ENCODE data around the gene F10. TPM values are rescaled to one million over a fixed set of nuclear protein-coding genes. Genes with fewer than 3 reads are reported as not detected.
A peak's percentile ranks its signal among the peaks of the same experiment; 100 is the strongest.

F10 gene
- total and polyA plus RNA-seq, 2 of the 13 experiments (the other 11 are each of a cell fraction or from before 2014, with no cell fraction given), result 58.4 to 237 TPM

GRCh38 chr13:113120300-113121182 lies 2.1 kb upstream of the F10 start (continued):
- TF ChIP-seq NFKB2 (CRISPR knock-in tag; IDR thresholded peaks at IDR 0.05; ENCODE audit: borderline replicate concordance) (no peak), ZNF841 (CRISPR knock-in tag; IDR thresholded peaks at IDR 0.05; ENCODE audit: borderline replicate concordance) (no peak), ZNF572 (CRISPR knock-in tag; IDR thresholded peaks at IDR 0.05) (no peak), SSRP1 (CRISPR knock-in tag; IDR thresholded peaks at IDR 0.05) (no peak), RBAK (CRISPR knock-in tag; IDR thresholded peaks at IDR 0.05) (no peak), DNMT3B (CRISPR knock-in tag; conservative IDR thresholded peaks at IDR 0.05) (no peak), TIGD3 (CRISPR knock-in tag; IDR thresholded peaks at IDR 0.05; ENCODE audit: borderline replicate concordance) (no peak), ZNF891 (CRISPR knock-in tag; IDR thresholded peaks at IDR 0.05) (no peak), ZNF136 (CRISPR knock-in tag; IDR thresholded peaks at IDR 0.05; ENCODE audit: low read depth) (no peak), ARNTL (CRISPR knock-in tag; IDR thresholded peaks at IDR 0.05) (no peak), NRL (CRISPR knock-in tag; IDR thresholded peaks at IDR 0.05; ENCODE audit: borderline replicate concordance) (0 out of 2 replicates have a peak, but pooled peaks have one; percentile 27), PRDM4 (CRISPR knock-in tag; IDR thresholded peaks at IDR 0.05; ENCODE audit: borderline replicate concordance) (no peak), MAFG (CRISPR knock-in tag; IDR thresholded peaks at IDR 0.05) (no peak), ZNF44 (CRISPR knock-in tag; IDR thresholded peaks at IDR 0.05) (no peak), ZFP90 (CRISPR knock-in tag; IDR thresholded peaks at IDR 0.05; ENCODE audit: borderline replicate concordance) (no peak)
- TF ChIP-seq, protein P1, sequence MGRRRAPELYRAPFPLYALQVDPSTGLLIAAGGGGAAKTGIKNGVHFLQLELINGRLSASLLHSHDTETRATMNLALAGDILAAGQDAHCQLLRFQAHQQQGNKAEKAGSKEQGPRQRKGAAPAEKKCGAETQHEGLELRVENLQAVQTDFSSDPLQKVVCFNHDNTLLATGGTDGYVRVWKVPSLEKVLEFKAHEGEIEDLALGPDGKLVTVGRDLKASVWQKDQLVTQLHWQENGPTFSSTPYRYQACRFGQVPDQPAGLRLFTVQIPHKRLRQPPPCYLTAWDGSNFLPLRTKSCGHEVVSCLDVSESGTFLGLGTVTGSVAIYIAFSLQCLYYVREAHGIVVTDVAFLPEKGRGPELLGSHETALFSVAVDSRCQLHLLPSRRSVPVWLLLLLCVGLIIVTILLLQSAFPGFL (CRISPR knock-in tag; IDR thresholded peaks at IDR 0.05), result no peak
- TF ChIP-seq, protein P2, sequence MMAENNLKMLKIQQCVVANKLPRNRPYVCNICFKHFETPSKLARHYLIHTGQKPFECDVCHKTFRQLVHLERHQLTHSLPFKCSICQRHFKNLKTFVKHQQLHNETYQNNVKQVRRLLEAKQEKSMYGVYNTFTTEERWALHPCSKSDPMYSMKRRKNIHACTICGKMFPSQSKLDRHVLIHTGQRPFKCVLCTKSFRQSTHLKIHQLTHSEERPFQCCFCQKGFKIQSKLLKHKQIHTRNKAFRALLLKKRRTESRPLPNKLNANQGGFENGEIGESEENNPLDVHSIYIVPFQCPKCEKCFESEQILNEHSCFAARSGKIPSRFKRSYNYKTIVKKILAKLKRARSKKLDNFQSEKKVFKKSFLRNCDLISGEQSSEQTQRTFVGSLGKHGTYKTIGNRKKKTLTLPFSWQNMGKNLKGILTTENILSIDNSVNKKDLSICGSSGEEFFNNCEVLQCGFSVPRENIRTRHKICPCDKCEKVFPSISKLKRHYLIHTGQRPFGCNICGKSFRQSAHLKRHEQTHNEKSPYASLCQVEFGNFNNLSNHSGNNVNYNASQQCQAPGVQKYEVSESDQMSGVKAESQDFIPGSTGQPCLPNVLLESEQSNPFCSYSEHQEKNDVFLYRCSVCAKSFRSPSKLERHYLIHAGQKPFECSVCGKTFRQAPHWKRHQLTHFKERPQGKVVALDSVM (CRISPR knock-in tag; IDR thresholded peaks at IDR 0.05), result no peak
- TF ChIP-seq, protein P3, sequence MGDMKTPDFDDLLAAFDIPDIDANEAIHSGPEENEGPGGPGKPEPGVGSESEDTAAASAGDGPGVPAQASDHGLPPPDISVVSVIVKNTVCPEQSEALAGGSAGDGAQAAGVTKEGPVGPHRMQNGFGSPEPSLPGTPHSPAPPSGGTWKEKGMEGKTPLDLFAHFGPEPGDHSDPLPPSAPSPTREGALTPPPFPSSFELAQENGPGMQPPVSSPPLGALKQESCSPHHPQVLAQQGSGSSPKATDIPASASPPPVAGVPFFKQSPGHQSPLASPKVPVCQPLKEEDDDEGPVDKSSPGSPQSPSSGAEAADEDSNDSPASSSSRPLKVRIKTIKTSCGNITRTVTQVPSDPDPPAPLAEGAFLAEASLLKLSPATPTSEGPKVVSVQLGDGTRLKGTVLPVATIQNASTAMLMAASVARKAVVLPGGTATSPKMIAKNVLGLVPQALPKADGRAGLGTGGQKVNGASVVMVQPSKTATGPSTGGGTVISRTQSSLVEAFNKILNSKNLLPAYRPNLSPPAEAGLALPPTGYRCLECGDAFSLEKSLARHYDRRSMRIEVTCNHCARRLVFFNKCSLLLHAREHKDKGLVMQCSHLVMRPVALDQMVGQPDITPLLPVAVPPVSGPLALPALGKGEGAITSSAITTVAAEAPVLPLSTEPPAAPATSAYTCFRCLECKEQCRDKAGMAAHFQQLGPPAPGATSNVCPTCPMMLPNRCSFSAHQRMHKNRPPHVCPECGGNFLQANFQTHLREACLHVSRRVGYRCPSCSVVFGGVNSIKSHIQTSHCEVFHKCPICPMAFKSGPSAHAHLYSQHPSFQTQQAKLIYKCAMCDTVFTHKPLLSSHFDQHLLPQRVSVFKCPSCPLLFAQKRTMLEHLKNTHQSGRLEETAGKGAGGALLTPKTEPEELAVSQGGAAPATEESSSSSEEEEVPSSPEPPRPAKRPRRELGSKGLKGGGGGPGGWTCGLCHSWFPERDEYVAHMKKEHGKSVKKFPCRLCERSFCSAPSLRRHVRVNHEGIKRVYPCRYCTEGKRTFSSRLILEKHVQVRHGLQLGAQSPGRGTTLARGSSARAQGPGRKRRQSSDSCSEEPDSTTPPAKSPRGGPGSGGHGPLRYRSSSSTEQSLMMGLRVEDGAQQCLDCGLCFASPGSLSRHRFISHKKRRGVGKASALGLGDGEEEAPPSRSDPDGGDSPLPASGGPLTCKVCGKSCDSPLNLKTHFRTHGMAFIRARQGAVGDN (CRISPR knock-in tag; IDR thresholded peaks at IDR 0.05), result no peak
